Measurements from ENCODE around the gene CCDC171. TPM values are rescaled to one million over a fixed set of nuclear protein-coding genes. Genes with fewer than 3 reads are reported as not detected.

CCDC171 gene
- polyA plus RNA-seq, 3 donors, result 0.08 to 0.17 (median 0.10) TPM

DNA sequence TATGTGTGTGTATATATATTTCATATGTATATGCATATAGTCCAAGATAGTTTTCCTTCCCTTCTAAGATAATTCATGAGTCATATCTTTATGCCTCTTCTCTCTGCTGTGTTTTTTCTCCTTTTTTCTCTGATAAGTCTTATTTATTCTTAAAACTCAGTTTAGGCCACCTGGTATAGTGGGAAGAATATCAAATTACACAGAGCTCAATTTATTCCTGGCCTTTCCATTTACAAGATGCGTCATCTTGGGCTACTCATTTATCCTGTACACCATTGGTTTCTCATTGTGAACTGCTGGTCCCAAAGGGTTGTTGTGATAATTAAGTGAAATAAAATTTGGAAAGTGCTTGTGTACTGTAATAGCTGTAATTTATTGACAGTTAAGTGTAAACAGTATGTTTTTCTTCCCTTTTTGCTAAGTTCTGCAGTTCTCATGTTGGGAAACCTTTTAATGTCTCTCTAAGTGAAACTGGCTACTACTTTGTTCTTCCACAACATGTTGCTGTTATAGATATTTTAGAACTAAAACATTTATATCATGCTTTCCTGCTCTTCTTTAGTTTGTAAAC is 19.4 kb downstream of the CCDC171 start:
- Histone ChIP-seq H3K4me3 (replicated peaks in 1 of 3; ENCODE audit: low read depth in 2 of 3, low read length in 3 of 3) (no peak overlapping the region), H2AFZ (ENCODE audit: insufficient read depth, low read depth, low read length, poor library complexity, severe bottlenecking) (no peak overlapping the region), H3K27me3 (ENCODE audit: control insufficient read depth in 2 of 2, insufficient read depth in 2 of 2, low read length in 2 of 2) (no peaks in the 10 kb centered on the region), H3K4me1 (ENCODE audit: control insufficient read depth in 1 of 2, insufficient read depth in 2 of 2, low read length in 2 of 2) (no peaks in the 10 kb centered on the region), H3K4me2 (replicated peaks; ENCODE audit: extremely low read depth, low read length, poor library complexity, severe bottlenecking) (no peak overlapping the region), H3K27ac (ENCODE audit: low read depth in 1 of 2, low read length in 2 of 2) (no peak overlapping the region), H3K79me2 (ENCODE audit: insufficient read depth, low read length) (no peaks in the 10 kb centered on the region), H3K9ac (ENCODE audit: insufficient read depth, low read length, poor library complexity, severe bottlenecking) (no peak overlapping the region), H4K20me1 (ENCODE audit: insufficient read depth, low read length) (no peaks in the 10 kb centered on the region), H3K36me3 (replicated peaks in 1 of 2; ENCODE audit: control insufficient read depth in 1 of 2, insufficient read depth in 2 of 2, low read length in 2 of 2) (no peaks in the 10 kb centered on the region), H3K9me3 (replicated peaks in 1 of 2; ENCODE audit: control insufficient read depth in 1 of 2, insufficient read depth in 1 of 2, low read length in 2 of 2) (no peaks in the 10 kb centered on the region)
- DNase-seq, result no peak
- Mint-ChIP-seq H3K4me1 (no peaks in the 10 kb centered on the region), H3K27ac (no peak overlapping the region), H3K4me3 (no peak overlapping the region), H3K9me3 (peaks cover 0 to 5% (median 0%) of the 10 kb centered on the region in 7 donors), H3K36me3 (no peaks in the 10 kb centered on the region), H3K27me3 (ENCODE audit: low read depth in 3 of 3) (no peaks in the 10 kb centered on the region)
- TF ChIP-seq, protein P1, sequence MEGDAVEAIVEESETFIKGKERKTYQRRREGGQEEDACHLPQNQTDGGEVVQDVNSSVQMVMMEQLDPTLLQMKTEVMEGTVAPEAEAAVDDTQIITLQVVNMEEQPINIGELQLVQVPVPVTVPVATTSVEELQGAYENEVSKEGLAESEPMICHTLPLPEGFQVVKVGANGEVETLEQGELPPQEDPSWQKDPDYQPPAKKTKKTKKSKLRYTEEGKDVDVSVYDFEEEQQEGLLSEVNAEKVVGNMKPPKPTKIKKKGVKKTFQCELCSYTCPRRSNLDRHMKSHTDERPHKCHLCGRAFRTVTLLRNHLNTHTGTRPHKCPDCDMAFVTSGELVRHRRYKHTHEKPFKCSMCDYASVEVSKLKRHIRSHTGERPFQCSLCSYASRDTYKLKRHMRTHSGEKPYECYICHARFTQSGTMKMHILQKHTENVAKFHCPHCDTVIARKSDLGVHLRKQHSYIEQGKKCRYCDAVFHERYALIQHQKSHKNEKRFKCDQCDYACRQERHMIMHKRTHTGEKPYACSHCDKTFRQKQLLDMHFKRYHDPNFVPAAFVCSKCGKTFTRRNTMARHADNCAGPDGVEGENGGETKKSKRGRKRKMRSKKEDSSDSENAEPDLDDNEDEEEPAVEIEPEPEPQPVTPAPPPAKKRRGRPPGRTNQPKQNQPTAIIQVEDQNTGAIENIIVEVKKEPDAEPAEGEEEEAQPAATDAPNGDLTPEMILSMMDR (IDR thresholded peaks at IDR 0.05), result no peak
- intact Hi-C loops (cut with micrococcal nuclease), result no loop called here
- WGBS (ENCODE audit: insufficient coverage), result no CpG with 5 or more reads among the region's 1 CpG

DNA sequence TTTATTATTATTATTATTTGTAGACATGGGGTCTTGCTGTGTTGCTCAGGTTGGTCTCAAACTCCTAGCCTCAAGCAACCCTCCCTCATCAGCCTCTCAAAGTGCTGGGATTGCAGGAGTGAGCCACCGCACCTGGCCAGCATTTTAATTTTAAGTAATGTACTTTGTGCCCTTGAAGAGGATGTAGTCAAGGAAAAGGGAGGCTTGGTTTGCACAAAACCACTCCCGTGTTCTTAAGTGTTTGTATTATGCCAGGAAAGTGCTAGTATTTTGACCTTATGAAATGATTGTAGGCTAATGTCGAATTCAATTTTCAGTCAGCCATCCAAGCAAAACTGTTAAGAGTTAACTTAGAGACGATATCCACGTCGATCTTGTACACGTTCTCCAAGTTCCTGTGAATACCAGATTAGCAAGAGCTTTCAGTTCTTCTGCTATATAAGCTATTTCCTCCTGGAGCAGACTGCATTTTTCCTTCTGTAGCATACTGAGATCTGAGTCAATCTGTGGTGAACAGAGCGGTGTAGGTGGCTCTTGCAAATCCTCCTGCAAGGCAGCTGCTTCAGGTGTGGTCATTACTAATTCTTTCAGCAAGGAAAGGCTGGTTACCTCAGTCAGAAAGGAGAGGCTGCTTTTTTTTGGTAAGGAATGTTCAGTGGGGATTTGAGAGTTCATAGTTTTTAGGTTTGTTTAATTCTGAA is 23.7 kb downstream of the CCDC171 start:
- Histone ChIP-seq H3K36me3 (replicated peaks in 1 of 2; ENCODE audit: control insufficient read depth in 1 of 2, insufficient read depth in 2 of 2, low read length in 2 of 2) (no peaks in the 10 kb centered on the region), H3K27me3 (ENCODE audit: control insufficient read depth in 2 of 2, insufficient read depth in 2 of 2, low read length in 2 of 2) (no peaks in the 10 kb centered on the region), H3K4me3 (replicated peaks in 1 of 3; ENCODE audit: low read depth in 2 of 3, low read length in 3 of 3) (no peak overlapping the region), H4K20me1 (ENCODE audit: insufficient read depth, low read length) (no peaks in the 10 kb centered on the region), H3K9me3 (replicated peaks in 1 of 2; ENCODE audit: control insufficient read depth in 1 of 2, insufficient read depth in 1 of 2, low read length in 2 of 2) (no peaks in the 10 kb centered on the region), H3K79me2 (ENCODE audit: insufficient read depth, low read length) (no peaks in the 10 kb centered on the region), H3K27ac (ENCODE audit: low read depth in 1 of 2, low read length in 2 of 2) (no peak overlapping the region), H3K4me2 (replicated peaks; ENCODE audit: extremely low read depth, low read length, poor library complexity, severe bottlenecking) (no peak overlapping the region), H3K9ac (ENCODE audit: insufficient read depth, low read length, poor library complexity, severe bottlenecking) (no peak overlapping the region), H2AFZ (ENCODE audit: insufficient read depth, low read depth, low read length, poor library complexity, severe bottlenecking) (no peak overlapping the region), H3K4me1 (ENCODE audit: control insufficient read depth in 1 of 2, insufficient read depth in 2 of 2, low read length in 2 of 2) (no peaks in the 10 kb centered on the region)
- intact Hi-C loops (cut with micrococcal nuclease), result no loop called here
- TF ChIP-seq, protein P1 (IDR thresholded peaks at IDR 0.05), result no peak
- no peak overlapping the region for H3K27ac Mint-ChIP-seq
- H3K36me3 Mint-ChIP-seq, result no peaks in the 10 kb centered on the region
- DNase-seq, result no peak
- no peak overlapping the region for H3K4me3 Mint-ChIP-seq
- H3K9me3 Mint-ChIP-seq, result peaks cover 0 to 2% (median 0%) of the 10 kb centered on the region in 7 donors
- peaks cover 0 to 2% (median 0%) of the 10 kb centered on the region in 3 donors for H3K27me3 Mint-ChIP-seq (ENCODE audit: low read depth in 3 of 3)
- 68% methylated on average over 5 of the region's 8 CpGs for WGBS (ENCODE audit: insufficient coverage)
- H3K4me1 Mint-ChIP-seq, result no peaks in the 10 kb centered on the region

Data from CD14-positive monocyte (primary cell).